Hepatocyte (in vitro differentiated cells): Measurements from ENCODE around the gene LCN15. TPM values are rescaled to one million over a fixed set of nuclear protein-coding genes. Genes with fewer than 3 reads are reported as not detected.

Source experiments
- DNase-seq: peaks from one replicate; pipeline ENCODE4 v3.0.0-alpha.2; 2016; ENCODE audit warnings: low spot score
- H2AFZ ChIP-seq: fragments of 200-600 bp; sonication (generic); 2 replicates; pipeline ENCODE4 v1.6.0; 2016; ENCODE audit warnings: antibody characterized with exemption, mild to moderate bottlenecking
- H3K27ac ChIP-seq: fragments of 200-600 bp; sonication (generic); 2 replicates; pipeline ENCODE4 v1.5.1; 2016; ENCODE audit warnings: mild to moderate bottlenecking
- H3K27me3 ChIP-seq: fragments of 200-600 bp; sonication (generic); 2 replicates; pipeline ENCODE4 v1.6.1; 2016
- H3K36me3 ChIP-seq: fragments of 200-600 bp; sonication (generic); replicated peaks from 2 replicates; pipeline ENCODE4 v1.5.1; 2016; ENCODE audit warnings: low read depth; ENCODE audit not compliant: insufficient read depth
- H3K4me1 ChIP-seq: fragments of 200-600 bp; sonication (generic); 2 replicates; pipeline ENCODE4 v1.5.1; 2016; ENCODE audit warnings: mild to moderate bottlenecking, moderate library complexity; ENCODE audit not compliant: insufficient read depth
- H3K4me2 ChIP-seq: fragments of 200-600 bp; sonication (generic); 2 replicates; pipeline ENCODE4 v1.6.0; 2016
- H3K4me3 ChIP-seq: fragments of 200-600 bp; sonication (generic); 2 replicates; pipeline ENCODE4 v1.5.1; 2016; ENCODE audit warnings: mild to moderate bottlenecking
- H3K79me2 ChIP-seq: fragments of 200-600 bp; sonication (generic); 2 replicates; pipeline ENCODE4 v1.6.0; 2017; ENCODE audit warnings: mild to moderate bottlenecking
- H3K9me2 ChIP-seq: fragments of 200-600 bp; sonication (generic); replicated peaks from 2 replicates; pipeline ENCODE4 v1.6.0; 2017; ENCODE audit warnings: mild to moderate bottlenecking; ENCODE audit not compliant: insufficient read depth
- H3K9me3 ChIP-seq: fragments of 200-600 bp; sonication (generic); 2 replicates; pipeline ENCODE4 v1.5.1; 2016; ENCODE audit warnings: low read depth, mild to moderate bottlenecking
- H4K20me1 ChIP-seq: fragments of 200-600 bp; sonication (generic); 2 replicates; pipeline ENCODE4 v1.6.0; 2016; ENCODE audit warnings: mild to moderate bottlenecking; ENCODE audit not compliant: insufficient read depth, poor library complexity, severe bottlenecking
- EZH2 ChIP-seq: fragments of 200-600 bp; sonication (generic); IDR thresholded peaks from 2 replicates; pipeline ENCODE4 v1.6.1; 2016; ENCODE audit warnings: antibody characterized with exemption, mild to moderate bottlenecking, borderline replicate concordance
- EZH2phosphoT487 ChIP-seq: fragments of 200-600 bp; sonication (generic); IDR thresholded peaks from one replicate; pipeline ENCODE4 v1.6.1; 2018; ENCODE audit warnings: antibody characterized with exemption, mild to moderate bottlenecking, low read depth, moderate library complexity; ENCODE audit not compliant: unreplicated experiment, severe bottlenecking
- WGBS: methylation state at CpG from one replicate; pipeline ENCODE4 v1.1.6; 2016; ENCODE audit warnings: low lambda C conversion rate; ENCODE audit errors: missing lambda C conversion rate; 5-methylcytosine and 5-hydroxymethylcytosine counted together
- polyA plus RNA-seq: library from polyadenylated mRNA; unstranded; fragments of >200 nt; fragmentation: Nextera tagmentation; extraction: Ambion mirVana; gene quantifications from 2 replicates; pipeline ENCODE4 v1.2.1, GENCODE V29; 2016
- total RNA-seq: library from RNA; depleted of rRNA; stranded (reverse); fragments of >200 nt; gene quantifications from 2 replicates; pipeline ENCODE4 v1.2.3, GENCODE V29; 2014
- TF ChIP-seq, protein P1 (sequence below): fragments of 200-600 bp; sonication (generic); IDR thresholded peaks from 2 replicates; pipeline ENCODE4 v1.5.1; 2016; ENCODE audit warnings: antibody characterized with exemption, mild to moderate bottlenecking; ENCODE audit not compliant: poor library complexity

The LCN15 gene
- total and polyA plus RNA-seq, 2 experiments from 2014 or later: 1.4 to 1.5 TPM

DNA sequence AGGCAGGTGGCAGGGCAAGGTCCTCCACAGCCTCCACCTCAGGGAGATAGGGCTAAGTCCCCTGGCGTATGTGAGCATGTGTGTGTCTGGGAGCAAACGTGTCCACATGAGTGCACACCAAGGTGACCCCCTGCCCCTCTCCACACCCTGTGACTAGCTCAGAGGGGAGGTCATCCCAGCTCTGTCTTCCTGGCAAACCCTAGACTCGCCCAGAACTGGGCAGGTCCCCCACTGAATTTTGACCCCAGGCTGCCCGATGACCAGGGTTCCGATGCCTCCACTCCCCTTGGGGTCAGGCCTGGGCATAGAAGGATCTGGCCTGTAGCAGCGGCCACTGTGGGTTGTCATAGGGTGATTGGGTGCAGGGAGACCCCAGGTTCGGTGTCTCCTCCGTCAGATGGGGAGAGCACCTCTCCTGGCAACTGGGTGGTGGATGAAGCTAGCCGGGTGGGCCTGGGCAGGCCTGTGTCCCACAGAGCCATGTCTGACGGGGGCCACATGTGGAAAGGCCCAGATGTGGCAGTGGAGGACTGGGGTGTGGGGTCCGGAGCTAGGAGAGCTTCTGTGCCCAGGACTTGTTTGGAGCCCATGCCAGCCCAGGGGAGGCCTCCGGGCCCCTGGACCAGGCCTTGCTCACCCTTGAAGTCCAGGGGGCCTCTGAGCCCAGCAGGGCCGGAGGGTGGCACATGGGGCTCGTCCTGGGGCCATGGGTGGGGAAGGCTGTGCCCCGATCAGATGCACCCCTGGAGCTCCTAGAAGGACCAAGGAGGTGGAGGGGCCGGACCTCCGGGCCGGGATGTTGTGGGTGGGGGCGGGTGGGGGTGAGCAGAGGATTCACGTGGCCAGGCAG, 45.7 kb downstream of the LCN15 start:
- H3K36me3 ChIP-seq: no peaks in the 10 kb centered on the region
- H3K9me3 ChIP-seq: no peaks in the 10 kb centered on the region
- H3K79me2 ChIP-seq: peaks cover 29% of the 10 kb centered on the region
- no peak overlapping the region for H3K4me2 ChIP-seq
- no peaks in the 10 kb centered on the region for H3K9me2 ChIP-seq
- TF ChIP-seq EZH2phosphoT487: no peak
- TF ChIP-seq, protein P1, sequence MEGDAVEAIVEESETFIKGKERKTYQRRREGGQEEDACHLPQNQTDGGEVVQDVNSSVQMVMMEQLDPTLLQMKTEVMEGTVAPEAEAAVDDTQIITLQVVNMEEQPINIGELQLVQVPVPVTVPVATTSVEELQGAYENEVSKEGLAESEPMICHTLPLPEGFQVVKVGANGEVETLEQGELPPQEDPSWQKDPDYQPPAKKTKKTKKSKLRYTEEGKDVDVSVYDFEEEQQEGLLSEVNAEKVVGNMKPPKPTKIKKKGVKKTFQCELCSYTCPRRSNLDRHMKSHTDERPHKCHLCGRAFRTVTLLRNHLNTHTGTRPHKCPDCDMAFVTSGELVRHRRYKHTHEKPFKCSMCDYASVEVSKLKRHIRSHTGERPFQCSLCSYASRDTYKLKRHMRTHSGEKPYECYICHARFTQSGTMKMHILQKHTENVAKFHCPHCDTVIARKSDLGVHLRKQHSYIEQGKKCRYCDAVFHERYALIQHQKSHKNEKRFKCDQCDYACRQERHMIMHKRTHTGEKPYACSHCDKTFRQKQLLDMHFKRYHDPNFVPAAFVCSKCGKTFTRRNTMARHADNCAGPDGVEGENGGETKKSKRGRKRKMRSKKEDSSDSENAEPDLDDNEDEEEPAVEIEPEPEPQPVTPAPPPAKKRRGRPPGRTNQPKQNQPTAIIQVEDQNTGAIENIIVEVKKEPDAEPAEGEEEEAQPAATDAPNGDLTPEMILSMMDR: no peak
- no peak for TF ChIP-seq EZH2
- peaks cover 22% of the 10 kb centered on the region for H4K20me1 ChIP-seq
- 92% methylated on average over 17 of the region's 20 CpGs for WGBS
- peaks cover 22% of the 10 kb centered on the region for H3K4me1 ChIP-seq
- no peak overlapping the region for H2AFZ ChIP-seq
- H3K27me3 ChIP-seq: no peaks in the 10 kb centered on the region
- no peak overlapping the region for H3K4me3 ChIP-seq
- DNase-seq: no peak
- no peak overlapping the region for H3K27ac ChIP-seq

GRCh38 chr9:136717399-136717798, 46.9 kb downstream of the LCN15 start:
- peaks cover 34% of the 10 kb centered on the region for H3K79me2 ChIP-seq
- H3K4me3 ChIP-seq: no peak overlapping the region
- H3K4me2 ChIP-seq: no peak overlapping the region
- no peaks in the 10 kb centered on the region for H3K9me2 ChIP-seq
- H3K36me3 ChIP-seq: no peaks in the 10 kb centered on the region
- no peaks in the 10 kb centered on the region for H3K27me3 ChIP-seq
- no peak overlapping the region for H3K27ac ChIP-seq
- H3K9me3 ChIP-seq: no peaks in the 10 kb centered on the region
- DNase-seq: no peak
- TF ChIP-seq EZH2phosphoT487: no peak
- TF ChIP-seq EZH2: no peak
- TF ChIP-seq, protein P1: no peak
- H2AFZ ChIP-seq: no peak overlapping the region
- peaks cover 13% of the 10 kb centered on the region for H4K20me1 ChIP-seq
- 91% methylated on average over 12 of the region's 16 CpGs for WGBS
- peaks cover 29% of the 10 kb centered on the region for H3K4me1 ChIP-seq

DNA sequence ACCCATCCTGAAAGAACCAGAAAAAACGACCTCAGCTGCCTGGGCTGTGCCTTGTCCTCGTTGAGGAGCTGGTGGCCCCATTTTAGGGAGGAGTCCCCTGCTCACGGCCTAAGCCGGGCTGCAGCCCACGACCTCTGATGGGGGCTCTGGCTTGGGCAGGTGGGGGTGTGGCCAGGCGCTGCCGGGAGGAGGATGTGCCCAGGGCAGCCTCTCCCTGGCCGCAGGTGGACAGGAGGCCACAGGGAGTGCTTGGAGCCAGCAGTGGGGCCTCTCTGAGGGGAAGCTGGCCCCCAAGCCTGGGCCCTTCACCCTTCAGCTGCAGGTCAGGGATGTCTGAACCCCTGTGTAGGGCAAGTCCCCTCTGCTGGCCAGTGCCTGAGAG, 49.4 kb downstream of the LCN15 start:
- no peaks in the 10 kb centered on the region for H4K20me1 ChIP-seq
- no peak overlapping the region for H2AFZ ChIP-seq
- H3K4me3 ChIP-seq: no peak overlapping the region
- no peak overlapping the region for H3K27ac ChIP-seq
- no peaks in the 10 kb centered on the region for H3K36me3 ChIP-seq
- DNase-seq: no peak
- H3K4me1 ChIP-seq: peaks cover 25% of the 10 kb centered on the region
- whole genome bisulfite sequencing: 81% methylated on average over 8 of the region's 8 CpGs
- peaks cover 34% of the 10 kb centered on the region for H3K79me2 ChIP-seq
- H3K27me3 ChIP-seq: no peaks in the 10 kb centered on the region
- no peaks in the 10 kb centered on the region for H3K9me3 ChIP-seq
- TF ChIP-seq EZH2phosphoT487 (no peak), EZH2 (no peak)
- TF ChIP-seq, protein P1: no peak
- no peaks in the 10 kb centered on the region for H3K9me2 ChIP-seq
- no peak overlapping the region for H3K4me2 ChIP-seq
